ENCODE results near the gene ETFB. TPM values are rescaled to one million over a fixed set of nuclear protein-coding genes. Genes with fewer than 3 reads are reported as not detected.

Gene ETFB
- polyA plus RNA-seq, 1 of the 3 experiments (the other 2 are of a cell fraction): 169 TPM

DNA sequence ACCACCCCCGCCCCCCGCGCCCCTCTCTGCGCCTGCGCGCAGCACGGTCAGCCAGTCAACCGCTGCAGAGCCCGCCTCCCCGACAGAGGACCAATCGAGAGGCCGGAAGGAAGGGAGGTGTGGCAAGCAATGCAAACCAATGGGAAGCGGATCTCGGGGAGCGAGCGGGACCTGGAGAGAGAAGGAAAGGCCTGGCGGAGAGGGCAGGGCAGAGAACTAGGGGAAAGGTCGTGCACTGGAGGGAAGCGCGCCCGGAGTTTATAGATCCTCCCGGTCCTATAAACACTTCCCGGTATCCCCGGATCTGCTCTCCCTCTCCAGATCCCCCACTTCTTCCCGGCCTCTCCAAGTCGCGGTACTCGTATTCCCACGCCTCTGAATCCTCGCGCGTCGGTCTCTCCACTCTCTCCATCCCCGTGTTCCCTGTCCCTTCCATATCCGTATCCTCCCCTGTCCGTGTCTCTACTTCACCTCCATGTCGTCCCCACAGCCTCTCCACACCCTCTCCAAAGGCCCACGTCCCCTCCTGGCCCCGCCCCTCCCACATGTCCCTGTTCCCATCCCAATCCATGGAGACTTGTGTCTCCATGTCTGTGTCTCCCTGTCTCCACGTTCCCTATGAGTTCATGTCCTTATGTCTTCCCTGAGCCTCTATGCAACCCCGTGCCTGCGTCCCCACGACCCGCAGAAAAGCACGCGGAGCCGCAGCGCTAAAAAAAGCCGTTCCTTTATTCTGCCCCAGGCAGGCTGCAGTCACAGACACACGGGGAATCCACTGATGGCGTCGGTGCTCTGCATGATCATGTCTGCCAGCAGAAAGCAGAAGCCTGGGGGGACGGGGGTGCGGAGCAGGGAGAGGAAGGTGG lies 434 bp upstream of the ETFB start (continued):
- TF ChIP-seq EP300 (IDR thresholded peaks at IDR 0.05; ENCODE audit: borderline replicate concordance in 1 of 2, low read depth in 1 of 2, low read length in 1 of 2) (no peak), MEF2A (IDR thresholded peaks at IDR 0.05; ENCODE audit: borderline replicate concordance, low read depth) (no peak), JUND (IDR thresholded peaks at IDR 0.05) (no peak), CHD2 (IDR thresholded peaks at IDR 0.05; ENCODE audit: low read length, partially characterized antibody) (peak; percentile 69), NRF1 (IDR thresholded peaks at IDR 0.05; ENCODE audit: low read depth, low read length) (peak; percentile 71), RCOR1 (IDR thresholded peaks at IDR 0.05; ENCODE audit: low read length) (no peak), POLR2AphosphoS5 (IDR thresholded peaks at IDR 0.05; ENCODE audit: low read depth, low read length) (peak; percentile 64; the same call in 1 of the 2 replicates), FOXJ3 (CRISPR knock-in tag; IDR thresholded peaks at IDR 0.05) (no peak)
- TF ChIP-seq, protein P1, sequence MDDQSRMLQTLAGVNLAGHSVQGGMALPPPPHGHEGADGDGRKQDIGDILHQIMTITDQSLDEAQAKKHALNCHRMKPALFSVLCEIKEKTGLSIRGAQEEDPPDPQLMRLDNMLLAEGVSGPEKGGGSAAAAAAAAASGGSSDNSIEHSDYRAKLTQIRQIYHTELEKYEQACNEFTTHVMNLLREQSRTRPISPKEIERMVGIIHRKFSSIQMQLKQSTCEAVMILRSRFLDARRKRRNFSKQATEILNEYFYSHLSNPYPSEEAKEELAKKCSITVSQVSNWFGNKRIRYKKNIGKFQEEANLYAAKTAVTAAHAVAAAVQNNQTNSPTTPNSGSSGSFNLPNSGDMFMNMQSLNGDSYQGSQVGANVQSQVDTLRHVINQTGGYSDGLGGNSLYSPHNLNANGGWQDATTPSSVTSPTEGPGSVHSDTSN (IDR thresholded peaks at IDR 0.05): peak; percentile 42
- TF ChIP-seq, protein P2, sequence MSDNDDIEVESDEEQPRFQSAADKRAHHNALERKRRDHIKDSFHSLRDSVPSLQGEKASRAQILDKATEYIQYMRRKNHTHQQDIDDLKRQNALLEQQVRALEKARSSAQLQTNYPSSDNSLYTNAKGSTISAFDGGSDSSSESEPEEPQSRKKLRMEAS (IDR thresholded peaks at IDR 0.05; ENCODE audit: low read depth): peak; percentile 25; the same call in 1 of the 2 replicates

DNA sequence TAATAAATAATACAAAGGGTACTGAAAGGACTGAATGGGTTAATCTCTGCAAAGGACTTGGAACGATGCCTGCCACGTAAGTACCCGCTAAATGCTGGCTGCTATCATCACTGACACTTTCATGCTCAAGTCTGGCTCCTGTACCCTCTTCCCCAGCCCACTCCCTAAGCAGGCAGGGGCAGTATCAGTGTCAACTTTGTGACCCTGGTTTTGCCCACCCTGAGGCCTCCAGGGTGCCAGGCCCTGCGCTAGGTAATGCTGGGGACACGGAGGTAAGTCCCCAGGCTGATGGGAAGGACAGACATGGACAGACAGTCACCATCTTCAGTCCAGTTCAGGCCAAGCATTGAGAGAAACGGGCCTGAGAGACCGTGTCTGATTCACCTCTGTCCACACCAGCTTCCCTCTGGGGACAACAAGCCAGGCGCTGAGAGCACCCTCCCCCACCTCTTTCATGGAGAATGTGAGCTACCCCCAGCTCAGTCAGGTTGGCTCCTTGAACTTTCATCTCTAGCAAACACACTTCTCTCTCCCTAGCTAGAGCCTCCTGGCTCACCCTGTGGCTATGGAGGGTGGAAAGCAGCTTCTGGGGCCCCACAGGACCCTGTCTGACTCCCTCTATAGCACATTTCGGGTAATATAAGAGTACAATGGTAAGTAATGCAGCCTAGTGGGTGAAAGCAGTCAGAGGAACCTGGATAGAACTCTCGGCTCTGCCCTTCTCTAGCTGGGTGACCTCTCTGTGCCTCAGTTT lies 800 bp downstream of the ETFB start:
- POLR2A ChIA-PET: interaction anchor here (0.7 kb wide), 1 partner anchor 23 kb away, joined by 4 read pairs; the partner anchor contains the start of gene VSIG10L
- H3K4me1 ChIP-seq (ENCODE audit: control insufficient read depth in 1 of 2, insufficient read depth in 2 of 2, low read depth in 1 of 2, low read length in 1 of 2): peaks cover 6 to 21% of the 10 kb centered on the region in 2 experiments; a peak in 3 of 4 replicates
- WGBS (ENCODE audit: low lambda C conversion rate): 35% methylated on average over 8 of the region's 10 CpGs
- no peak for DNase-seq
- peak overlapping the region; percentile 64; the same call in 1 of the 2 replicates for H3K9ac ChIP-seq
- TF ChIP-seq MXI1 (IDR thresholded peaks at IDR 0.05; ENCODE audit: low read depth, low read length): no peak
- TF ChIP-seq POLR2AphosphoS5 (IDR thresholded peaks at IDR 0.05; ENCODE audit: low read depth, low read length): no peak
- no peak for TF ChIP-seq RCOR1 (IDR thresholded peaks at IDR 0.05; ENCODE audit: low read length)
- TF ChIP-seq, protein P2 (IDR thresholded peaks at IDR 0.05; ENCODE audit: low read depth): no peak
- no peak for TF ChIP-seq EP300 (IDR thresholded peaks at IDR 0.05; ENCODE audit: borderline replicate concordance in 1 of 2, low read depth in 1 of 2, low read length in 1 of 2)
- TF ChIP-seq, protein P1 (IDR thresholded peaks at IDR 0.05): no peak
- TF ChIP-seq, protein P3, sequence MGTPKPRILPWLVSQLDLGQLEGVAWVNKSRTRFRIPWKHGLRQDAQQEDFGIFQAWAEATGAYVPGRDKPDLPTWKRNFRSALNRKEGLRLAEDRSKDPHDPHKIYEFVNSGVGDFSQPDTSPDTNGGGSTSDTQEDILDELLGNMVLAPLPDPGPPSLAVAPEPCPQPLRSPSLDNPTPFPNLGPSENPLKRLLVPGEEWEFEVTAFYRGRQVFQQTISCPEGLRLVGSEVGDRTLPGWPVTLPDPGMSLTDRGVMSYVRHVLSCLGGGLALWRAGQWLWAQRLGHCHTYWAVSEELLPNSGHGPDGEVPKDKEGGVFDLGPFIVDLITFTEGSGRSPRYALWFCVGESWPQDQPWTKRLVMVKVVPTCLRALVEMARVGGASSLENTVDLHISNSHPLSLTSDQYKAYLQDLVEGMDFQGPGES (IDR thresholded peaks at IDR 0.05; ENCODE audit: low read depth, low read length): no peak
- H3K9me3 ChIP-seq: no peaks in the 10 kb centered on the region
- H3K4me3 ChIP-seq (ENCODE audit: low read depth in 2 of 2, low read length in 1 of 2): peak overlapping the region; percentile 72 to 80
- H3K4me2 ChIP-seq: peak overlapping the region; percentile 90
- H3K27ac ChIP-seq (ENCODE audit: low read depth in 2 of 2, low read length in 1 of 2): peak overlapping the region; percentile 21 to 73; a peak in 3 of 4 replicates
- H3K27me3 ChIP-seq (ENCODE audit: insufficient read depth): no peaks in the 10 kb centered on the region
- peak overlapping the region; percentile 95 for H2AFZ ChIP-seq (ENCODE audit: low read depth)
- H3K9me2 ChIP-seq: no peaks in the 10 kb centered on the region
- H3F3A ChIP-seq (replicated peaks; ENCODE audit: insufficient read depth): no peaks in the 10 kb centered on the region
- H3K79me2 ChIP-seq (ENCODE audit: insufficient read depth): peaks cover 6% of the 10 kb centered on the region
- H3K36me3 ChIP-seq (replicated peaks in 1 of 2; ENCODE audit: control insufficient read depth in 1 of 2, insufficient read depth in 2 of 2, low read length in 1 of 2): no peaks in the 10 kb centered on the region
- CTCF ChIA-PET: interaction anchor here (1.3 kb wide), 1 partner anchor 25 kb away, joined by 5 read pairs; no protein-coding TSS in a partner anchor
- H4K20me1 ChIP-seq (ENCODE audit: insufficient read depth): no peaks in the 10 kb centered on the region
